ENCODE results near the gene TTLL3.

DNA sequence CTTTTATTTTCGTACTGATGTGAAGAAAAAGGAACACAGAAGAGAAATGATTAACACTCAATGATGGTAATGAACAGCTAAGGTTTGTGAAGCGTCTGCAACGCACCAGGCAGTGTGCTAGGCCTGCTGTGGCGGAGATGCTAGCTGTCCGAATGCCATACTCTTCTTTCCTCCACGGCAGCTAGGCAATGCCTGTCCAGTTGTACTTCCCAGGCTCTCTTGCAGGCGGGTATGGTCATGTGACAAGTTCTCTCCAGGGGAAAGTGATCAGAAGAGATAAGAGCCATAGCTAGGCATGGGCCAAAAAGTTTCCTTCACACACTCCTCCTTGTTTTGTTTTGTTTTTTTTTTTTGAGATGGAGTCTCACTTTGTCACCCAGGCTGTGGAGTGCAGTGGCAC is 24.5 kb upstream of the TTLL3 start:
- TF ChIP-seq POLR2A (IDR thresholded peaks at IDR 0.05; ENCODE audit: low read depth, low read length) (no peak), FOS (IDR thresholded peaks at IDR 0.05; ENCODE audit: low read depth, low read length) (no peak), RCOR1 (IDR thresholded peaks at IDR 0.05; ENCODE audit: insufficient replicate concordance, low read length) (no peak), SMC3 (IDR thresholded peaks at IDR 0.05; ENCODE audit: low read depth, low read length) (no peak), CHD1 (IDR thresholded peaks at IDR 0.05; ENCODE audit: low read depth, low read length) (no peak), BHLHE40 (IDR thresholded peaks at IDR 0.05; ENCODE audit: low read depth, low read length) (no peak), MAZ (IDR thresholded peaks at IDR 0.05; ENCODE audit: borderline replicate concordance, low read depth, low read length) (no peak)
- TF ChIP-seq, protein P1, sequence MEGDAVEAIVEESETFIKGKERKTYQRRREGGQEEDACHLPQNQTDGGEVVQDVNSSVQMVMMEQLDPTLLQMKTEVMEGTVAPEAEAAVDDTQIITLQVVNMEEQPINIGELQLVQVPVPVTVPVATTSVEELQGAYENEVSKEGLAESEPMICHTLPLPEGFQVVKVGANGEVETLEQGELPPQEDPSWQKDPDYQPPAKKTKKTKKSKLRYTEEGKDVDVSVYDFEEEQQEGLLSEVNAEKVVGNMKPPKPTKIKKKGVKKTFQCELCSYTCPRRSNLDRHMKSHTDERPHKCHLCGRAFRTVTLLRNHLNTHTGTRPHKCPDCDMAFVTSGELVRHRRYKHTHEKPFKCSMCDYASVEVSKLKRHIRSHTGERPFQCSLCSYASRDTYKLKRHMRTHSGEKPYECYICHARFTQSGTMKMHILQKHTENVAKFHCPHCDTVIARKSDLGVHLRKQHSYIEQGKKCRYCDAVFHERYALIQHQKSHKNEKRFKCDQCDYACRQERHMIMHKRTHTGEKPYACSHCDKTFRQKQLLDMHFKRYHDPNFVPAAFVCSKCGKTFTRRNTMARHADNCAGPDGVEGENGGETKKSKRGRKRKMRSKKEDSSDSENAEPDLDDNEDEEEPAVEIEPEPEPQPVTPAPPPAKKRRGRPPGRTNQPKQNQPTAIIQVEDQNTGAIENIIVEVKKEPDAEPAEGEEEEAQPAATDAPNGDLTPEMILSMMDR (conservative IDR thresholded peaks at IDR 0.05; ENCODE audit: low read depth, low read length) = no peak
- TF ChIP-seq, protein P2, sequence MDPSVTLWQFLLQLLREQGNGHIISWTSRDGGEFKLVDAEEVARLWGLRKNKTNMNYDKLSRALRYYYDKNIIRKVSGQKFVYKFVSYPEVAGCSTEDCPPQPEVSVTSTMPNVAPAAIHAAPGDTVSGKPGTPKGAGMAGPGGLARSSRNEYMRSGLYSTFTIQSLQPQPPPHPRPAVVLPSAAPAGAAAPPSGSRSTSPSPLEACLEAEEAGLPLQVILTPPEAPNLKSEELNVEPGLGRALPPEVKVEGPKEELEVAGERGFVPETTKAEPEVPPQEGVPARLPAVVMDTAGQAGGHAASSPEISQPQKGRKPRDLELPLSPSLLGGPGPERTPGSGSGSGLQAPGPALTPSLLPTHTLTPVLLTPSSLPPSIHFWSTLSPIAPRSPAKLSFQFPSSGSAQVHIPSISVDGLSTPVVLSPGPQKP (IDR thresholded peaks at IDR 0.05; ENCODE audit: borderline replicate concordance, low read depth, low read length) = no peak
- TF ChIP-seq, protein P3, sequence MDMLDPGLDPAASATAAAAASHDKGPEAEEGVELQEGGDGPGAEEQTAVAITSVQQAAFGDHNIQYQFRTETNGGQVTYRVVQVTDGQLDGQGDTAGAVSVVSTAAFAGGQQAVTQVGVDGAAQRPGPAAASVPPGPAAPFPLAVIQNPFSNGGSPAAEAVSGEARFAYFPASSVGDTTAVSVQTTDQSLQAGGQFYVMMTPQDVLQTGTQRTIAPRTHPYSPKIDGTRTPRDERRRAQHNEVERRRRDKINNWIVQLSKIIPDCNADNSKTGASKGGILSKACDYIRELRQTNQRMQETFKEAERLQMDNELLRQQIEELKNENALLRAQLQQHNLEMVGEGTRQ (IDR thresholded peaks at IDR 0.05; ENCODE audit: low read depth, low read length) = no peak
